ENCODE data around the gene PMEPA1. TPM values are rescaled to one million over a fixed set of nuclear protein-coding genes. Genes with fewer than 3 reads are reported as not detected.
A peak's percentile ranks its signal among the peaks of the same experiment; 100 is the strongest.

PMEPA1 gene
- total RNA-seq, 1 donor = 23.5 TPM

GRCh38 chr20:57716901-57717300 lies 7.1 kb upstream of the PMEPA1 start:
- TF ChIP-seq, protein P1, sequence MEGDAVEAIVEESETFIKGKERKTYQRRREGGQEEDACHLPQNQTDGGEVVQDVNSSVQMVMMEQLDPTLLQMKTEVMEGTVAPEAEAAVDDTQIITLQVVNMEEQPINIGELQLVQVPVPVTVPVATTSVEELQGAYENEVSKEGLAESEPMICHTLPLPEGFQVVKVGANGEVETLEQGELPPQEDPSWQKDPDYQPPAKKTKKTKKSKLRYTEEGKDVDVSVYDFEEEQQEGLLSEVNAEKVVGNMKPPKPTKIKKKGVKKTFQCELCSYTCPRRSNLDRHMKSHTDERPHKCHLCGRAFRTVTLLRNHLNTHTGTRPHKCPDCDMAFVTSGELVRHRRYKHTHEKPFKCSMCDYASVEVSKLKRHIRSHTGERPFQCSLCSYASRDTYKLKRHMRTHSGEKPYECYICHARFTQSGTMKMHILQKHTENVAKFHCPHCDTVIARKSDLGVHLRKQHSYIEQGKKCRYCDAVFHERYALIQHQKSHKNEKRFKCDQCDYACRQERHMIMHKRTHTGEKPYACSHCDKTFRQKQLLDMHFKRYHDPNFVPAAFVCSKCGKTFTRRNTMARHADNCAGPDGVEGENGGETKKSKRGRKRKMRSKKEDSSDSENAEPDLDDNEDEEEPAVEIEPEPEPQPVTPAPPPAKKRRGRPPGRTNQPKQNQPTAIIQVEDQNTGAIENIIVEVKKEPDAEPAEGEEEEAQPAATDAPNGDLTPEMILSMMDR (IDR thresholded peaks at IDR 0.05; ENCODE audit: extremely low read depth, low read depth, low read length) = no peak
- DNase-seq (ENCODE audit: insufficient read length, low spot score, missing footprints) = no peak
- H3K4me2 ChIP-seq (ENCODE audit: insufficient read depth, low read length) = no peak overlapping the region

GRCh38 chr20:57716202-57716601 lies 6.4 kb upstream of the PMEPA1 start:
- TF ChIP-seq, protein P1 (IDR thresholded peaks at IDR 0.05; ENCODE audit: extremely low read depth, low read depth, low read length) = no peak
- DNase-seq (ENCODE audit: insufficient read length, low spot score, missing footprints) = peak; percentile 93
- Histone ChIP-seq H2AFZ (ENCODE audit: low read length) (no peak overlapping the region), H3K79me2 (ENCODE audit: insufficient read depth, low read length) (no peaks in the 10 kb centered on the region), H3K4me1 (ENCODE audit: insufficient read depth, low read length) (peaks cover 46% of the 10 kb centered on the region), H3K27ac (ENCODE audit: low read depth, low read length) (no peak overlapping the region), H3K36me3 (ENCODE audit: insufficient read depth, low read length) (no peaks in the 10 kb centered on the region), H4K20me1 (ENCODE audit: insufficient read depth, low read length) (no peaks in the 10 kb centered on the region), H3K9me3 (ENCODE audit: low read depth, low read length) (no peaks in the 10 kb centered on the region), H3K4me3 (ENCODE audit: insufficient read depth, low read length) (no peak overlapping the region), H3K27me3 (ENCODE audit: insufficient read depth, low read length) (no peaks in the 10 kb centered on the region), H3K4me2 (ENCODE audit: insufficient read depth, low read length) (peak overlapping the region; percentile 17)

More at GRCh38 chr20:57716901-57717300, 7.1 kb upstream of the PMEPA1 start:
- Histone ChIP-seq H3K4me3 (ENCODE audit: insufficient read depth, low read length) (no peak overlapping the region), H3K27me3 (ENCODE audit: insufficient read depth, low read length) (no peaks in the 10 kb centered on the region), H3K79me2 (ENCODE audit: insufficient read depth, low read length) (no peaks in the 10 kb centered on the region), H3K4me1 (ENCODE audit: insufficient read depth, low read length) (peaks cover 46% of the 10 kb centered on the region), H3K27ac (ENCODE audit: low read depth, low read length) (no peak overlapping the region), H3K9me3 (ENCODE audit: low read depth, low read length) (no peaks in the 10 kb centered on the region), H3K36me3 (ENCODE audit: insufficient read depth, low read length) (no peaks in the 10 kb centered on the region), H4K20me1 (ENCODE audit: insufficient read depth, low read length) (no peaks in the 10 kb centered on the region), H2AFZ (ENCODE audit: low read length) (no peak overlapping the region)

- Histone ChIP-seq H3K9me3 (ENCODE audit: low read depth, low read length) (no peaks in the 10 kb centered on the region), H4K20me1 (ENCODE audit: insufficient read depth, low read length) (no peaks in the 10 kb centered on the region), H3K79me2 (ENCODE audit: insufficient read depth, low read length) (no peaks in the 10 kb centered on the region), H3K4me2 (ENCODE audit: insufficient read depth, low read length) (no peak overlapping the region), H2AFZ (ENCODE audit: low read length) (no peak overlapping the region), H3K4me3 (ENCODE audit: insufficient read depth, low read length) (no peak overlapping the region), H3K27ac (ENCODE audit: low read depth, low read length) (no peak overlapping the region), H3K4me1 (ENCODE audit: insufficient read depth, low read length) (peaks cover 54% of the 10 kb centered on the region), H3K27me3 (ENCODE audit: insufficient read depth, low read length) (no peaks in the 10 kb centered on the region), H3K36me3 (ENCODE audit: insufficient read depth, low read length) (no peaks in the 10 kb centered on the region)
- TF ChIP-seq, protein P1 (IDR thresholded peaks at IDR 0.05; ENCODE audit: extremely low read depth, low read depth, low read length) = no peak
- peak; percentile 62 for DNase-seq (ENCODE audit: insufficient read length, low spot score, missing footprints)
Measured at GRCh38 chr20:57715268-57715904, 5.6 kb upstream of the PMEPA1 start.

DNA sequence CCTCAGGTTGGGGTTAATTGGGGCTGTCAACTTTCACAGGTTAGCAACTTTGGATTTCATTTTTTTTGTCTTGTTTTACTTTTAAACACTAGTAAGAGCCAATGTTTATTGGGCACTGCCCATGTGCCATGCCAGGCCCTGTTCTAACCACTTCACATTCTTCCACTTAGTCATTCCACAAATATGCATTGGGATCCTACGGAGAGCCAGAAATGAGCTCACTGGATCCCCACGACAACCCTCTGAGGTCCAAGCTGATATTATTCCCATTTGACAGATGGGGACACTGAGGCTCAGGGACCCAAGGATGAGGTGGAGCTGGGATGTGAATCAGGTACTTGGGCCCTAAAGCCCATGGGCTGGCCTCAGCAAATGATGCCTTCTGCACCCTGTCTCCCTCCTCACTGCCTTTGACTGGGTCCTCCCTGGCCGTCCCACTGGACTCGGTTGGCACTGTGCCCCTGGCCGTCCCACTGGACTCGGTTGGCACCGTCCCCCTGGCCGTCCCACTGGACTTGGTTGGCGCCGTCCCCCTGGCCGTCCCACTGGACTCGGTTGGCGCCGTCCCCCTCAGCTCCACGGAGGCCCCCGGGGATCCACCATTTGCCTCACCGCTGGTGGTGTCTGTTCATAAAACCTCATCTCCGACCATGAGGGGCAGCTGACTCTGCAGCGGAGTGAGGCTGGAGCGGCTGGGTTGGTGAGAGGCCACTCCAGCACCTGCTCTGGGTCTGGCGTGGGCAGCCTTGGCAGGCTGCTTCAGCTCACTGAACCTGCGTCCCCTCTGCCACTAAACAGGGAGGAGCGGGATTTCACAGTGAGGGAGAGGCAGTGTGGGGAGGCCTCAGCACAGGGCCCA lies 4.8 kb upstream of the PMEPA1 start:
- Histone ChIP-seq H3K79me2 (ENCODE audit: insufficient read depth, low read length) (no peaks in the 10 kb centered on the region), H3K4me3 (ENCODE audit: insufficient read depth, low read length) (no peak overlapping the region), H3K4me2 (ENCODE audit: insufficient read depth, low read length) (peak overlapping the region; percentile 30), H3K27me3 (ENCODE audit: insufficient read depth, low read length) (no peaks in the 10 kb centered on the region), H4K20me1 (ENCODE audit: insufficient read depth, low read length) (no peaks in the 10 kb centered on the region), H3K36me3 (ENCODE audit: insufficient read depth, low read length) (no peaks in the 10 kb centered on the region), H2AFZ (ENCODE audit: low read length) (peak overlapping the region; percentile 2), H3K4me1 (ENCODE audit: insufficient read depth, low read length) (peaks cover 56% of the 10 kb centered on the region), H3K9me3 (ENCODE audit: low read depth, low read length) (no peaks in the 10 kb centered on the region), H3K27ac (ENCODE audit: low read depth, low read length) (no peak overlapping the region)
- peak; percentile 98 for DNase-seq (ENCODE audit: insufficient read length, low spot score, missing footprints)
- TF ChIP-seq, protein P1 (IDR thresholded peaks at IDR 0.05; ENCODE audit: extremely low read depth, low read depth, low read length) = no peak
